MCF 10A (cell line): ENCODE results near the gene PIK3CD. TPM values are rescaled to one million over a fixed set of nuclear protein-coding genes. Genes with fewer than 3 reads are reported as not detected.

Source experiments
- BruUV-seq: library from RNA; stranded (reverse); fragments of 400-500 nt; replicated peaks from 2 replicates; lab custom pipeline; 2021; lab: Mats Ljungman, UMichigan
- CTCF ChIA-PET: fragments of 300-600 bp; sonication (Branson Sonifier 250); formaldehyde crosslinking; extraction: SDS; loops from one replicate; lab custom pipeline; 2021; ENCODE audit warnings: antibody characterized with exemption, inconsistent platforms; lab: Yijun Ruan, JAX
- POLR2A ChIA-PET: fragments of 300-600, 350-650 bp; sonication (Branson Sonifier 250); formaldehyde crosslinking; extraction: SDS; loops from one replicate; lab custom pipeline; 2020; ENCODE audit warnings: antibody characterized with exemption, inconsistent platforms; lab: Yijun Ruan, JAX
- DNase-seq: peaks from one replicate; pipeline ENCODE4 v3.0.0-alpha.2; 2018; ENCODE audit not compliant: unreplicated experiment
- H3K27ac Mint-ChIP-seq: one replicate; pipeline ENCODE4 v1.8.0; 2022; ENCODE audit warnings: mild to moderate bottlenecking, low read depth, mixed read lengths; ENCODE audit not compliant: unreplicated experiment
- H3K27me3 Mint-ChIP-seq: one replicate; pipeline ENCODE4 v1.8.0; 2022; ENCODE audit warnings: mixed read lengths; ENCODE audit not compliant: insufficient read depth, unreplicated experiment
- H3K36me3 Mint-ChIP-seq: one replicate; pipeline ENCODE4 v1.8.0; 2022; ENCODE audit warnings: mild to moderate bottlenecking, moderate library complexity, mixed read lengths; ENCODE audit not compliant: insufficient read depth, unreplicated experiment
- H3K4me1 Mint-ChIP-seq: one replicate; pipeline ENCODE4 v1.8.0; 2022; ENCODE audit warnings: mixed read lengths; ENCODE audit not compliant: insufficient read depth, unreplicated experiment
- H3K4me3 Mint-ChIP-seq: one replicate; pipeline ENCODE4 v1.8.0; 2022; ENCODE audit warnings: mild to moderate bottlenecking, moderate library complexity, mixed read lengths; ENCODE audit not compliant: unreplicated experiment
- H3K9me3 Mint-ChIP-seq: one replicate; pipeline ENCODE4 v1.8.0; 2022; ENCODE audit warnings: mixed read lengths; ENCODE audit not compliant: unreplicated experiment
- CTCF ChIP-seq: fragments of 200-600 bp; IDR thresholded peaks from one replicate; pipeline ENCODE4 v1.8.0; 2022; ENCODE audit warnings: antibody characterized with exemption, mild to moderate bottlenecking; ENCODE audit not compliant: unreplicated experiment
- intact Hi-C: fragments of 100-400 bp; cut with micrococcal nuclease; formaldehyde crosslinking; loops from 2 replicates; pipeline ENCODE4 v1.14.1; 2022
- total RNA-seq: library from RNA; stranded (reverse); gene quantifications from 2 replicates; pipeline ENCODE4 v1.2.3, GENCODE V29; 2022

The PIK3CD gene
- total RNA-seq, 1 experiment from 2014 or later, result 7.0 TPM

- ChIA-PET CTCF (interaction anchor here (0.7 kb wide), 1 partner anchor 123 kb away, joined by 3 read pairs; no protein-coding TSS in a partner anchor), POLR2A (no interaction called here)
- BruUV-seq, result TSS peak; percentile 33
- TF ChIP-seq CTCF, result no peak
- H3K4me3 Mint-ChIP-seq, result no peak overlapping the region
- H3K4me1 Mint-ChIP-seq, result peaks cover 5% of the 10 kb centered on the region
- H3K9me3 Mint-ChIP-seq, result no peaks in the 10 kb centered on the region
- H3K36me3 Mint-ChIP-seq, result peaks cover 63% of the 10 kb centered on the region
- DNase-seq, result no peak
- intact Hi-C loops, result no loop called here
- no peaks in the 10 kb centered on the region for H3K27me3 Mint-ChIP-seq
- no peak overlapping the region for H3K27ac Mint-ChIP-seq
Measured at GRCh38 chr1:9749361-9749760, 97.8 kb downstream of the PIK3CD start.

- Mint-ChIP-seq H3K36me3 (peaks cover 47% of the 10 kb centered on the region), H3K27ac (no peak overlapping the region), H3K27me3 (no peaks in the 10 kb centered on the region), H3K4me3 (no peak overlapping the region), H3K9me3 (no peaks in the 10 kb centered on the region), H3K4me1 (peaks cover 14% of the 10 kb centered on the region)
- intact Hi-C loops, result no loop called here
- DNase-seq, result no peak
- BruUV-seq, result no TSS peak
- ChIA-PET POLR2A (no interaction called here), CTCF (no interaction called here)
- no peak for TF ChIP-seq CTCF
Measured at GRCh38 chr1:9751971-9752370, 100.4 kb downstream of the PIK3CD start.

DNA sequence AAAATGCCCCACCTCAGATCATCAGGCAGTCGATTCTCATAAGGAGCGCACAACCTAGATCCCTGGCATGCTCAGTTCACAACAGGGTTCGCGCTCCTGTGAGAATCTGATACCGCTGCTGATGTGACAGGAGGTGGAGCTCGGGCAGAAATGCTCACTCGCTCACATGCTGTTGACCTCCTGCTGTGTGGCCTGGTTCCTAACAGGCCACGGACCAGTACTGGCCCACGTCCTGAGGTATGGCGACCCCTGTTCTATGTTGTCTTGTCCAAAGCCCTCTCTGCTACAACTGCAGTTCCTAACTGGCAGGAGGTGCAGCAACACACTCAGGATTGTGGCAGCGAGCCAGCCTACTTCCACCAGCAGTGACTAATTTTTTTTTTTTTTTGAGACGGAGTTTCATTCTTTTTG, 101.6 kb downstream of the PIK3CD start:
- peaks cover 44% of the 10 kb centered on the region for H3K36me3 Mint-ChIP-seq
- H3K9me3 Mint-ChIP-seq, result no peaks in the 10 kb centered on the region
- no peak overlapping the region for H3K27ac Mint-ChIP-seq
- TF ChIP-seq CTCF, result no peak
- POLR2A ChIA-PET, result no interaction called here
- no peak overlapping the region for H3K4me3 Mint-ChIP-seq
- peaks cover 18% of the 10 kb centered on the region for H3K4me1 Mint-ChIP-seq
- DNase-seq, result peak; percentile 80
- CTCF ChIA-PET, result interaction anchor here (0.8 kb wide), 1 partner anchor 120 kb away, joined by 4 read pairs; no protein-coding TSS in a partner anchor
- BruUV-seq, result no TSS peak
- H3K27me3 Mint-ChIP-seq, result no peaks in the 10 kb centered on the region
- intact Hi-C loops, result no loop called here

- H3K27me3 Mint-ChIP-seq, result no peaks in the 10 kb centered on the region
- H3K4me1 Mint-ChIP-seq, result peaks cover 18% of the 10 kb centered on the region
- no peaks in the 10 kb centered on the region for H3K9me3 Mint-ChIP-seq
- no peak overlapping the region for H3K4me3 Mint-ChIP-seq
- DNase-seq, result no peak
- ChIA-PET POLR2A (no interaction called here), CTCF (interaction anchor here (1.2 to 1.3 kb wide), 2 partner anchors 31 to 113 kb away, joined by 3 to 5 read pairs; no protein-coding TSS in a partner anchor)
- intact Hi-C loops, result no loop called here
- no peak overlapping the region for H3K27ac Mint-ChIP-seq
- TF ChIP-seq CTCF, result no peak
- no TSS peak for BruUV-seq
- H3K36me3 Mint-ChIP-seq, result peaks cover 24% of the 10 kb centered on the region
Measured at GRCh38 chr1:9755441-9755995, 104.0 kb downstream of the PIK3CD start.
